Esophagus muscularis mucosa (tissue), 3 donors: ENCODE results near the gene TRIML2.

Source experiments
- POLR2A ChIP-seq: fragments of 450-650 bp; IDR thresholded peaks from one replicate; pipeline ENCODE4 v1.6.1; 2017; ENCODE audit warnings: antibody characterized with exemption, moderate library complexity, mild to moderate bottlenecking, low read depth
- TF ChIP-seq, protein P1 (sequence below), 3 experiments: fragments of 200-600 bp in 2 of 3; fragments of 450-650 bp in 1 of 3; sonication (generic) in 2 of 3; IDR thresholded peaks; one replicate each; pipeline ENCODE4 v1.5.1; 2017 to 2019; ENCODE audit warnings: antibody characterized with exemption in 3 of 3, mild to moderate bottlenecking in 2 of 3, moderate library complexity in 1 of 3

- TF ChIP-seq POLR2A = no peak
- TF ChIP-seq, protein P1, sequence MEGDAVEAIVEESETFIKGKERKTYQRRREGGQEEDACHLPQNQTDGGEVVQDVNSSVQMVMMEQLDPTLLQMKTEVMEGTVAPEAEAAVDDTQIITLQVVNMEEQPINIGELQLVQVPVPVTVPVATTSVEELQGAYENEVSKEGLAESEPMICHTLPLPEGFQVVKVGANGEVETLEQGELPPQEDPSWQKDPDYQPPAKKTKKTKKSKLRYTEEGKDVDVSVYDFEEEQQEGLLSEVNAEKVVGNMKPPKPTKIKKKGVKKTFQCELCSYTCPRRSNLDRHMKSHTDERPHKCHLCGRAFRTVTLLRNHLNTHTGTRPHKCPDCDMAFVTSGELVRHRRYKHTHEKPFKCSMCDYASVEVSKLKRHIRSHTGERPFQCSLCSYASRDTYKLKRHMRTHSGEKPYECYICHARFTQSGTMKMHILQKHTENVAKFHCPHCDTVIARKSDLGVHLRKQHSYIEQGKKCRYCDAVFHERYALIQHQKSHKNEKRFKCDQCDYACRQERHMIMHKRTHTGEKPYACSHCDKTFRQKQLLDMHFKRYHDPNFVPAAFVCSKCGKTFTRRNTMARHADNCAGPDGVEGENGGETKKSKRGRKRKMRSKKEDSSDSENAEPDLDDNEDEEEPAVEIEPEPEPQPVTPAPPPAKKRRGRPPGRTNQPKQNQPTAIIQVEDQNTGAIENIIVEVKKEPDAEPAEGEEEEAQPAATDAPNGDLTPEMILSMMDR (IDR thresholded peaks at IDR 0.05) = no peak
Measured at GRCh38 chr4:188143731-188144130, 34.3 kb upstream of the TRIML2 start.
